Kidney tubule cell (primary cell): Measurements from ENCODE around the gene ARHGAP31.
A peak's percentile ranks its signal among the peaks of the same experiment; 100 is the strongest.
"Not testable (repeated sequence)": the region's sequence is repeated elsewhere in the genome, so short reads cannot be mapped to it uniquely, and the experiment has no call there.

ENCODE experiments used
- DNase-seq: peaks from one replicate; pipeline ENCODE4 v3.0.0-alpha.2; 2018; ENCODE audit warnings: low spot score

The ARHGAP31 gene

GRCh38 chr3:119322021-119322834 is 28.0 kb downstream of the ARHGAP31 start:
- peak; percentile 70 for DNase-seq

GRCh38 chr3:119322835-119323722 is 28.9 kb downstream of the ARHGAP31 start:
- DNase-seq: peak; percentile 95

- DNase-seq: no peak
These were observed 29.5 kb downstream of the ARHGAP31 start for GRCh38 chr3:119323723-119324085.

- peak; percentile 48 for DNase-seq
These were observed 30.7 kb downstream of the ARHGAP31 start for GRCh38 chr3:119324899-119325298.

GRCh38 chr3:119326976-119327375 is 32.8 kb downstream of the ARHGAP31 start:
- no peak for DNase-seq

GRCh38 chr3:119329551-119329950 is 35.4 kb downstream of the ARHGAP31 start:
- DNase-seq: no peak

- DNase-seq: no peak
These were observed 36.0 kb downstream of the ARHGAP31 start for GRCh38 chr3:119330181-119330580.

- DNase-seq: no peak
These were observed 36.7 kb downstream of the ARHGAP31 start for GRCh38 chr3:119330858-119331257.

GRCh38 chr3:119331661-119332060 is 37.5 kb downstream of the ARHGAP31 start:
- no peak for DNase-seq

- DNase-seq: no peak
These were observed 39.8 kb downstream of the ARHGAP31 start for GRCh38 chr3:119333773-119334509.

GRCh38 chr3:119336823-119337222 is 42.6 kb downstream of the ARHGAP31 start:
- DNase-seq: no peak

GRCh38 chr3:119337407-119337806 is 43.2 kb downstream of the ARHGAP31 start:
- DNase-seq: not testable (repeated sequence)

- no peak for DNase-seq
These were observed 44.6 kb downstream of the ARHGAP31 start for GRCh38 chr3:119338754-119339153.

GRCh38 chr3:119340014-119340413 is 45.8 kb downstream of the ARHGAP31 start:
- no peak for DNase-seq

GRCh38 chr3:119340446-119340845 is 46.3 kb downstream of the ARHGAP31 start:
- DNase-seq: no peak

GRCh38 chr3:119342176-119342575 is 48.0 kb downstream of the ARHGAP31 start:
- DNase-seq: no peak

- DNase-seq: no peak
These were observed 49.5 kb downstream of the ARHGAP31 start for GRCh38 chr3:119343719-119344118.

GRCh38 chr3:119346076-119346496 is 51.9 kb downstream of the ARHGAP31 start:
- no peak for DNase-seq

- DNase-seq: no peak
These were observed 52.9 kb downstream of the ARHGAP31 start for GRCh38 chr3:119347036-119347435.

GRCh38 chr3:119349354-119350041 is 55.3 kb downstream of the ARHGAP31 start:
- no peak for DNase-seq

GRCh38 chr3:119350114-119350513 is 55.9 kb downstream of the ARHGAP31 start:
- DNase-seq: no peak

GRCh38 chr3:119351581-119351980 is 57.4 kb downstream of the ARHGAP31 start:
- no peak for DNase-seq
